ENCODE data around the gene PLPP7.
"Not testable (repeated sequence)": the region's sequence is repeated elsewhere in the genome, so short reads cannot be mapped to it uniquely, and the experiment has no call there.

Gene PLPP7

GRCh38 chr9:131334629-131335367 is 45.3 kb downstream of the PLPP7 start:
- peak overlapping the region; percentile 73 for H4K91ac ChIP-seq (ENCODE audit: low read length)
- peaks cover 10% of the 10 kb centered on the region for H3K4me1 ChIP-seq (ENCODE audit: control insufficient read depth, insufficient read depth, low read depth, low read length)
- no peaks in the 10 kb centered on the region for H3K36me3 ChIP-seq (ENCODE audit: control insufficient read depth in 1 of 2, insufficient read depth in 2 of 2, low read depth in 1 of 2, low read length in 2 of 2)
- H3K18ac ChIP-seq (ENCODE audit: low read depth in 1 of 2, low read length in 2 of 2) = peak overlapping the region; percentile 52 to 64
- peak overlapping the region in 1 of 2 experiments; percentile 73 for H3K4ac ChIP-seq (ENCODE audit: low read depth in 1 of 2, low read length in 2 of 2)
- 21% methylated on average over 12 of the region's 13 CpGs for WGBS
- H3K79me1 ChIP-seq (replicated peaks; ENCODE audit: low read length, poor library complexity, severe bottlenecking) = no peaks in the 10 kb centered on the region
- DNase-seq = peak; percentile 80
- H2AFZ ChIP-seq (ENCODE audit: low read depth, low read length) = no peak overlapping the region
- peak overlapping the region; percentile 43 for H3K9ac ChIP-seq (ENCODE audit: low read length)
- H3K27ac ChIP-seq (ENCODE audit: low read length, poor library complexity, severe bottlenecking) = no peak overlapping the region
- H4K8ac ChIP-seq (ENCODE audit: low read length) = peak overlapping the region; percentile 91
- peak overlapping the region; percentile 73 for H2BK120ac ChIP-seq (ENCODE audit: low read depth, low read length)
- H3K23ac ChIP-seq (ENCODE audit: low read length in 2 of 2) = no peak overlapping the region
- peak overlapping the region in 1 of 2 experiments; percentile 36 for H3K14ac ChIP-seq (ENCODE audit: low read length in 2 of 2)
- no peak overlapping the region for H3K4me3 ChIP-seq (ENCODE audit: insufficient read depth in 1 of 2, low read depth in 1 of 2, low read length in 2 of 2)
- H3K9me3 ChIP-seq (ENCODE audit: control insufficient read depth, low read length) = no peaks in the 10 kb centered on the region
- no peak overlapping the region for H2BK15ac ChIP-seq (ENCODE audit: low read depth, poor library complexity, severe bottlenecking)
- H2BK12ac ChIP-seq (ENCODE audit: low read length in 2 of 2) = peak overlapping the region in 1 of 2 experiments; percentile 86
- no peak overlapping the region for H3K4me2 ChIP-seq (ENCODE audit: low read length, poor library complexity, severe bottlenecking)
- no peak overlapping the region for H2BK5ac ChIP-seq (ENCODE audit: low read depth, low read length, poor library complexity, severe bottlenecking)
- peaks cover under 1 to 9% of the 10 kb centered on the region in 2 experiments for H3K27me3 ChIP-seq (ENCODE audit: control insufficient read depth in 1 of 2, insufficient read depth in 1 of 2, low read length in 2 of 2)
- no peak overlapping the region for H2AK5ac ChIP-seq (ENCODE audit: low read length, severe bottlenecking)

- WGBS = 83% methylated on average over 4 of the region's 4 CpGs
These were observed 45.8 kb downstream of the PLPP7 start for GRCh38 chr9:131335368-131335755.

GRCh38 chr9:131337131-131337848 is 47.8 kb downstream of the PLPP7 start:
- Histone ChIP-seq H3K4ac (ENCODE audit: low read depth in 1 of 2, low read length in 2 of 2) (no peak overlapping the region), H3K36me3 (ENCODE audit: control insufficient read depth in 1 of 2, insufficient read depth in 2 of 2, low read depth in 1 of 2, low read length in 2 of 2) (no peaks in the 10 kb centered on the region), H3K9me3 (ENCODE audit: control insufficient read depth, low read length) (no peaks in the 10 kb centered on the region), H2AK5ac (ENCODE audit: low read length, severe bottlenecking) (no peak overlapping the region), H3K4me3 (ENCODE audit: insufficient read depth in 1 of 2, low read depth in 1 of 2, low read length in 2 of 2) (no peak overlapping the region), H3K14ac (ENCODE audit: low read length in 2 of 2) (no peak overlapping the region), H3K9ac (ENCODE audit: low read length) (no peak overlapping the region), H3K27me3 (ENCODE audit: control insufficient read depth in 1 of 2, insufficient read depth in 1 of 2, low read length in 2 of 2) (no peaks in the 10 kb centered on the region), H3K23ac (ENCODE audit: low read length in 2 of 2) (no peak overlapping the region), H4K91ac (ENCODE audit: low read length) (no peak overlapping the region), H3K4me1 (ENCODE audit: control insufficient read depth, insufficient read depth, low read depth, low read length) (peaks cover 7% of the 10 kb centered on the region), H2AFZ (ENCODE audit: low read depth, low read length) (no peak overlapping the region), H3K4me2 (ENCODE audit: low read length, poor library complexity, severe bottlenecking) (no peak overlapping the region), H3K18ac (ENCODE audit: low read depth in 1 of 2, low read length in 2 of 2) (no peak overlapping the region), H2BK5ac (ENCODE audit: low read depth, low read length, poor library complexity, severe bottlenecking) (no peak overlapping the region), H2BK15ac (ENCODE audit: low read depth, poor library complexity, severe bottlenecking) (no peak overlapping the region), H2BK12ac (ENCODE audit: low read length in 2 of 2) (peak overlapping the region in 1 of 2 experiments; percentile 15), H3K79me1 (replicated peaks; ENCODE audit: low read length, poor library complexity, severe bottlenecking) (no peaks in the 10 kb centered on the region), H2BK120ac (ENCODE audit: low read depth, low read length) (no peak overlapping the region), H4K8ac (ENCODE audit: low read length) (no peak overlapping the region), H3K27ac (ENCODE audit: low read length, poor library complexity, severe bottlenecking) (no peak overlapping the region)
- 88% methylated on average over 16 of the region's 16 CpGs for WGBS
- DNase-seq = no peak

More at GRCh38 chr9:131335368-131335755, 45.8 kb downstream of the PLPP7 start:
- no peak overlapping the region for H3K4me3 ChIP-seq (ENCODE audit: insufficient read depth in 1 of 2, low read depth in 1 of 2, low read length in 2 of 2)
- H2AFZ ChIP-seq (ENCODE audit: low read depth, low read length) = no peak overlapping the region
- peaks cover 0 to 6% of the 10 kb centered on the region in 2 experiments for H3K27me3 ChIP-seq (ENCODE audit: control insufficient read depth in 1 of 2, insufficient read depth in 1 of 2, low read length in 2 of 2)
- H3K14ac ChIP-seq (ENCODE audit: low read length in 2 of 2) = no peak overlapping the region
- H3K4me2 ChIP-seq (ENCODE audit: low read length, poor library complexity, severe bottlenecking) = no peak overlapping the region
- H3K4me1 ChIP-seq (ENCODE audit: control insufficient read depth, insufficient read depth, low read depth, low read length) = peaks cover 10% of the 10 kb centered on the region
- H3K23ac ChIP-seq (ENCODE audit: low read length in 2 of 2) = no peak overlapping the region
- DNase-seq = no peak
- H3K36me3 ChIP-seq (ENCODE audit: control insufficient read depth in 1 of 2, insufficient read depth in 2 of 2, low read depth in 1 of 2, low read length in 2 of 2) = no peaks in the 10 kb centered on the region
- H3K4ac ChIP-seq (ENCODE audit: low read depth in 1 of 2, low read length in 2 of 2) = no peak overlapping the region
- peak overlapping the region; percentile 49 for H4K8ac ChIP-seq (ENCODE audit: low read length)
- peak overlapping the region in 1 of 2 experiments; percentile 12 for H2BK12ac ChIP-seq (ENCODE audit: low read length in 2 of 2)
- H2BK5ac ChIP-seq (ENCODE audit: low read depth, low read length, poor library complexity, severe bottlenecking) = no peak overlapping the region
- H4K91ac ChIP-seq (ENCODE audit: low read length) = peak overlapping the region; percentile 59
- H2BK15ac ChIP-seq (ENCODE audit: low read depth, poor library complexity, severe bottlenecking) = no peak overlapping the region
- peak overlapping the region; percentile 43 for H3K9ac ChIP-seq (ENCODE audit: low read length)
- H3K9me3 ChIP-seq (ENCODE audit: control insufficient read depth, low read length) = no peaks in the 10 kb centered on the region
- H2BK120ac ChIP-seq (ENCODE audit: low read depth, low read length) = peak overlapping the region; percentile 71
- no peak overlapping the region for H2AK5ac ChIP-seq (ENCODE audit: low read length, severe bottlenecking)
- no peaks in the 10 kb centered on the region for H3K79me1 ChIP-seq (replicated peaks; ENCODE audit: low read length, poor library complexity, severe bottlenecking)
- no peak overlapping the region for H3K27ac ChIP-seq (ENCODE audit: low read length, poor library complexity, severe bottlenecking)
- peak overlapping the region in 1 of 2 experiments; percentile 18 for H3K18ac ChIP-seq (ENCODE audit: low read depth in 1 of 2, low read length in 2 of 2)

- H3K4me3 ChIP-seq (ENCODE audit: insufficient read depth in 1 of 2, low read depth in 1 of 2, low read length in 2 of 2); H2BK15ac ChIP-seq (ENCODE audit: low read depth, poor library complexity, severe bottlenecking); H3K9me3 ChIP-seq (ENCODE audit: control insufficient read depth, low read length); H3K27me3 ChIP-seq (ENCODE audit: control insufficient read depth in 1 of 2, insufficient read depth in 1 of 2, low read length in 2 of 2); H2BK12ac ChIP-seq (ENCODE audit: low read length in 2 of 2); H3K36me3 ChIP-seq (ENCODE audit: control insufficient read depth in 1 of 2, insufficient read depth in 2 of 2, low read depth in 1 of 2, low read length in 2 of 2); H2BK120ac ChIP-seq (ENCODE audit: low read depth, low read length); H3K14ac ChIP-seq (ENCODE audit: low read length in 2 of 2); H3K79me1 ChIP-seq (replicated peaks; ENCODE audit: low read length, poor library complexity, severe bottlenecking); DNase-seq; H3K4me1 ChIP-seq (ENCODE audit: control insufficient read depth, insufficient read depth, low read depth, low read length); H4K91ac ChIP-seq (ENCODE audit: low read length); H3K4ac ChIP-seq (ENCODE audit: low read depth in 1 of 2, low read length in 2 of 2); H4K8ac ChIP-seq (ENCODE audit: low read length); H3K18ac ChIP-seq (ENCODE audit: low read depth in 1 of 2, low read length in 2 of 2); H3K4me2 ChIP-seq (ENCODE audit: low read length, poor library complexity, severe bottlenecking); H3K9ac ChIP-seq (ENCODE audit: low read length); H2BK5ac ChIP-seq (ENCODE audit: low read depth, low read length, poor library complexity, severe bottlenecking); H3K27ac ChIP-seq (ENCODE audit: low read length, poor library complexity, severe bottlenecking); H2AFZ ChIP-seq (ENCODE audit: low read depth, low read length); H3K23ac ChIP-seq (ENCODE audit: low read length in 2 of 2); H2AK5ac ChIP-seq (ENCODE audit: low read length, severe bottlenecking): not testable (repeated sequence)
- 100% methylated on average over 2 of the region's 5 CpGs for WGBS
These were observed 49.7 kb downstream of the PLPP7 start for GRCh38 chr9:131339212-131339611.

All from mesenchymal stem cell (in vitro differentiated cells and primary cell).